Natural killer cell (primary cell): ENCODE results near the gene TSTD1. TPM values are rescaled to one million over a fixed set of nuclear protein-coding genes. Genes with fewer than 3 reads are reported as not detected.

Source experiments
- ATAC-seq, 3 donors: fragments of 150-1000 bp in 2 of 3; fragments of 200-7000 bp in 1 of 3; cut with Tn5 transposase; 1 replicate in 1 of 3; 2 replicates in 2 of 3; pipeline ENCODE4 v1.10.0; 2021; ENCODE audit warnings: mild to moderate bottlenecking in 2 of 3, moderate library complexity in 2 of 3
- DNase-seq, 2 donors: peaks; one replicate each; pipeline versions ENCODE4 v3.0.0 to v3.0.0-alpha.2; 2013 to 2021; ENCODE audit warnings: mixed read lengths in 1 of 2
- H3K27ac ChIP-seq: one replicate; pipeline ENCODE4 v1.5.1; 2013; ENCODE audit warnings: mild to moderate bottlenecking, low read length
- H3K27me3 ChIP-seq: one replicate; pipeline ENCODE4 v1.6.1; 2013; ENCODE audit warnings: low read length; ENCODE audit not compliant: control insufficient read depth, insufficient read depth
- H3K36me3 ChIP-seq: one replicate; pipeline ENCODE4 v1.6.1; 2013; ENCODE audit warnings: low read length; ENCODE audit not compliant: control insufficient read depth, insufficient read depth
- H3K4me1 ChIP-seq: one replicate; pipeline ENCODE4 v1.6.1; 2013; ENCODE audit warnings: low read length; ENCODE audit not compliant: control insufficient read depth, insufficient read depth
- H3K4me3 ChIP-seq: one replicate; pipeline ENCODE4 v1.5.1; 2013; ENCODE audit warnings: low read length
- H3K9me3 ChIP-seq: one replicate; pipeline ENCODE4 v1.6.1; 2013; ENCODE audit warnings: low read length; ENCODE audit not compliant: control insufficient read depth, insufficient read depth
- H3K27ac Mint-ChIP-seq, 2 donors: one replicate each; pipeline ENCODE4 v1.8.0; 2022; ENCODE audit warnings: mild to moderate bottlenecking in 2 of 2, mixed read lengths in 2 of 2, moderate library complexity in 1 of 2
- H3K27me3 Mint-ChIP-seq, 2 donors: one replicate each; pipeline ENCODE4 v1.8.0; 2022; ENCODE audit warnings: low read depth in 2 of 2, mixed read lengths in 2 of 2
- H3K36me3 Mint-ChIP-seq: one replicate; pipeline ENCODE4 v1.8.0; 2022; ENCODE audit warnings: mixed read lengths
- H3K4me1 Mint-ChIP-seq, 2 donors: one replicate each; pipeline ENCODE4 v1.8.0; 2022; ENCODE audit warnings: mixed read lengths in 2 of 2
- H3K4me3 Mint-ChIP-seq: one replicate; pipeline ENCODE4 v1.8.0; 2022; ENCODE audit warnings: mild to moderate bottlenecking, moderate library complexity, mixed read lengths
- H3K9me3 Mint-ChIP-seq, 2 donors: one replicate each; pipeline ENCODE4 v1.8.0; 2022; ENCODE audit warnings: mixed read lengths in 2 of 2
- WGBS: methylation state at CpG from one replicate; pipeline ENCODE4 v1.1.7; 2013; ENCODE audit warnings: missing lambda C conversion rate; ENCODE audit not compliant: insufficient coverage; 5-methylcytosine and 5-hydroxymethylcytosine counted together
- intact Hi-C: fragments of 100-400 bp; cut with micrococcal nuclease; formaldehyde crosslinking; loops from one replicate; pipeline ENCODE4 v1.14.2; 2022
- total RNA-seq, 4 donors: library from RNA; stranded (reverse); fragments of 120-200 nt in 1 of 4; gene quantifications; one replicate each; pipeline versions ENCODE4 v1.2.3 to v1.2.4, GENCODE V29; 2013 to 2022
- TF ChIP-seq, protein P1 (sequence below): fragments of 200-600 bp; IDR thresholded peaks from one replicate; pipeline ENCODE4 v1.8.0; 2022; ENCODE audit warnings: antibody characterized with exemption

The TSTD1 gene
- total RNA-seq, 3 donors from 2014 or later (not counting 1 experiment from before 2014, with no cell fraction given): 31.8 to 36.3 (median 34.3) TPM

DNA sequence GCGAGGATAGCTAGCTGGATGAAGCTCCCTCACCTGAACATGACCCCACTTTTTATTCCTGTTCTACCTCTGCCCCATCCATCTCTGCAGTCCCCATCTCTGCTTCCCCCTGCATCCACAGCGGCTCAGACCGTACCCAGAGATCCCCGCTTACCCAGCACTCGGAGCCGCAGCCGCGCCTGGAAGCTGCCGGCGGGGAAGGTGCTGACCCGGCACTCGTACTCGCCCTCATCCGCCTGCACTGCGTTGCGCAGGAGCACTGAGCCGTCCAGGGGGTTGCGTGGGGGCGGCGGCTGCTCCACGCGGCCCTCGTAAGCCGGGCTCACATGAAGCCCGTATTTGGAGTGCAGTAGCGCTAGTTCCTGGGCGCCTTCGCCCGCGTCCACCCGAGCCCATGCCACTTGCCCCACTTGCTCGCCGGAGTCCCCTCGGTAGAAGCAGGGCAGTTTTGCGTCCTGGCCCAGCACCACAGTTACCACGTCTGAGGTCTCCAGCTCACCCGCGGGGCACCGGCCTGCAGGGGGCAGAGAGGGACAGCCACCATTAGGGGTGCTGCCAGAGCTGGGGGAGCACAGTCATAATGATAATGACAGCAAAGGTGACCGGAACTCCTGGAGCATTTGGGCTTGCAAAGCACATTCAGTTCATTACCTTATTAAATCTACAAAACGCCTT, 40.8 kb upstream of the TSTD1 start:
- no peaks in the 10 kb centered on the region for H3K36me3 ChIP-seq
- H3K27me3 Mint-ChIP-seq: peaks cover 0 to 2% of the 10 kb centered on the region in 2 donors
- H3K4me1 Mint-ChIP-seq: peaks cover 0 to under 1% of the 10 kb centered on the region in 2 donors
- H3K4me3 Mint-ChIP-seq: no peak overlapping the region
- ATAC-seq (no peak), DNase-seq (no peak)
- H3K27me3 ChIP-seq: no peaks in the 10 kb centered on the region
- no peak overlapping the region for H3K27ac Mint-ChIP-seq
- H3K4me3 ChIP-seq: no peak overlapping the region
- H3K4me1 ChIP-seq: peaks cover 6% of the 10 kb centered on the region
- H3K27ac ChIP-seq: no peak overlapping the region
- no peaks in the 10 kb centered on the region for H3K36me3 Mint-ChIP-seq
- intact Hi-C loops: loop anchor here (10.0 kb wide), 1 partner anchor 1255 kb away; the partner anchor contains the start of gene SLAMF8
- no peaks in the 10 kb centered on the region for H3K9me3 ChIP-seq
- WGBS: 80% methylated on average over 41 of the region's 41 CpGs
- no peaks in the 10 kb centered on the region for H3K9me3 Mint-ChIP-seq
- TF ChIP-seq, protein P1, sequence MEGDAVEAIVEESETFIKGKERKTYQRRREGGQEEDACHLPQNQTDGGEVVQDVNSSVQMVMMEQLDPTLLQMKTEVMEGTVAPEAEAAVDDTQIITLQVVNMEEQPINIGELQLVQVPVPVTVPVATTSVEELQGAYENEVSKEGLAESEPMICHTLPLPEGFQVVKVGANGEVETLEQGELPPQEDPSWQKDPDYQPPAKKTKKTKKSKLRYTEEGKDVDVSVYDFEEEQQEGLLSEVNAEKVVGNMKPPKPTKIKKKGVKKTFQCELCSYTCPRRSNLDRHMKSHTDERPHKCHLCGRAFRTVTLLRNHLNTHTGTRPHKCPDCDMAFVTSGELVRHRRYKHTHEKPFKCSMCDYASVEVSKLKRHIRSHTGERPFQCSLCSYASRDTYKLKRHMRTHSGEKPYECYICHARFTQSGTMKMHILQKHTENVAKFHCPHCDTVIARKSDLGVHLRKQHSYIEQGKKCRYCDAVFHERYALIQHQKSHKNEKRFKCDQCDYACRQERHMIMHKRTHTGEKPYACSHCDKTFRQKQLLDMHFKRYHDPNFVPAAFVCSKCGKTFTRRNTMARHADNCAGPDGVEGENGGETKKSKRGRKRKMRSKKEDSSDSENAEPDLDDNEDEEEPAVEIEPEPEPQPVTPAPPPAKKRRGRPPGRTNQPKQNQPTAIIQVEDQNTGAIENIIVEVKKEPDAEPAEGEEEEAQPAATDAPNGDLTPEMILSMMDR: no peak

DNA sequence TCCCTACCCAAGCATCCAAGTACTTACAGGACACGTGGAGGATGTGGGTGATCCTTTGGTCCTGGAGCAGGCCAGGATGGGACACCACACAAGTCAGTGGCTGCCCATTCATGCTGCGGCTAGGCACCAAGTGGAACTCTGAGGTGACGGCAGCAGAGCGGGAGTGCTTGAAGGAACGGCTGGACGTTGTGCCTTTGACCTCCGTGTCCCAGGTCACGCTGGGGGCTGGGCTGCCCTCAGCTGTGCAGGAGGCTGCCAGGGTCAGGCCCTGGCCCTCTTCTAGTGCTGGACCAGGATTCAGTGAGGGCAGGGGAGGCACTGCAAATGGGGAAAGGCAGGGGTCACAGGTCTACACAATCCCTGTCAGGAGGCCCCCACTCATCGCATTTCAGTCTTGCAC, 38.7 kb upstream of the TSTD1 start:
- Histone ChIP-seq H3K27me3 (no peaks in the 10 kb centered on the region), H3K27ac (no peak overlapping the region), H3K36me3 (no peaks in the 10 kb centered on the region), H3K4me1 (peaks cover under 1% of the 10 kb centered on the region), H3K4me3 (no peak overlapping the region), H3K9me3 (no peaks in the 10 kb centered on the region)
- intact Hi-C loops: loop anchor here (10.0 kb wide), 1 partner anchor 1253 kb away; the partner anchor contains the start of gene SLAMF8
- no peak for ATAC-seq
- DNase-seq: no peak
- peaks cover 0 to 2% of the 10 kb centered on the region in 2 donors for H3K27me3 Mint-ChIP-seq
- H3K4me1 Mint-ChIP-seq: peaks cover 6 to 14% of the 10 kb centered on the region in 2 donors
- no peak overlapping the region for H3K4me3 Mint-ChIP-seq
- no peak overlapping the region for H3K27ac Mint-ChIP-seq
- no peaks in the 10 kb centered on the region for H3K36me3 Mint-ChIP-seq
- TF ChIP-seq, protein P1: no peak
- H3K9me3 Mint-ChIP-seq: no peaks in the 10 kb centered on the region
- 98% methylated on average over 9 of the region's 9 CpGs for WGBS

DNA sequence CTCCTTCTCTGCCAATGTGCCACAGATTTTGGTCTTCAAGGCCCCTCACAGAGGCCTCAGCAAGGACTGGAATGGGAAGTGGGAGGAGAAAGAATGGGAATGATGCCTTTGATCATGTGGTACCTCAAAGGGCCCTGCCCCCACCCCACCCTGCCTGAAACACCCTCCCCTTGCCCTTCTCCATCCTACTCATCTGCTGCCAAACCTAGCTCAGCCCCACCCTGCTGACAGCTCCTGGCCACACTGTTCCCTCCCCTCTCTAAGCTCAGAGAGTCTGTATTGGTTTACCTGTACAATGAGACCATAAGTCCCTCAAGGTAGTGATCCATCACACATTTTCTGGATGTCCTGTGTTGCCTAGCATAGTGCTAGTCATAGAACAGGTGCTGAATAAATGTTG, 37.6 kb upstream of the TSTD1 start:
- no peak overlapping the region for H3K27ac ChIP-seq
- Mint-ChIP-seq H3K4me3 (no peak overlapping the region), H3K27ac (no peak overlapping the region), H3K36me3 (no peaks in the 10 kb centered on the region), H3K9me3 (no peaks in the 10 kb centered on the region), H3K27me3 (peaks cover 0 to 2% of the 10 kb centered on the region in 2 donors), H3K4me1 (peaks cover 13 to 24% of the 10 kb centered on the region in 2 donors)
- peaks cover 11% of the 10 kb centered on the region for H3K4me1 ChIP-seq
- no peak overlapping the region for H3K4me3 ChIP-seq
- H3K36me3 ChIP-seq: no peaks in the 10 kb centered on the region
- H3K27me3 ChIP-seq: no peaks in the 10 kb centered on the region
- ATAC-seq (no peak), DNase-seq (no peak)
- intact Hi-C loops: loop anchor here (10.0 kb wide), 1 partner anchor 1252 kb away; the partner anchor contains the start of gene SLAMF8
- no peaks in the 10 kb centered on the region for H3K9me3 ChIP-seq
- TF ChIP-seq, protein P1: no peak
